Measurements from ENCODE around the gene HOXB7.

Gene HOXB7

GRCh38 chr17:48636177-48637018, 25.6 kb upstream of the HOXB7 start:
- peak; percentile 41 for DNase-seq

- no peak for DNase-seq
Observed at GRCh38 chr17:48634493-48635208, 23.8 kb upstream of the HOXB7 start.

GRCh38 chr17:48633266-48633677, 22.5 kb upstream of the HOXB7 start:
- no peak for DNase-seq

DNA sequence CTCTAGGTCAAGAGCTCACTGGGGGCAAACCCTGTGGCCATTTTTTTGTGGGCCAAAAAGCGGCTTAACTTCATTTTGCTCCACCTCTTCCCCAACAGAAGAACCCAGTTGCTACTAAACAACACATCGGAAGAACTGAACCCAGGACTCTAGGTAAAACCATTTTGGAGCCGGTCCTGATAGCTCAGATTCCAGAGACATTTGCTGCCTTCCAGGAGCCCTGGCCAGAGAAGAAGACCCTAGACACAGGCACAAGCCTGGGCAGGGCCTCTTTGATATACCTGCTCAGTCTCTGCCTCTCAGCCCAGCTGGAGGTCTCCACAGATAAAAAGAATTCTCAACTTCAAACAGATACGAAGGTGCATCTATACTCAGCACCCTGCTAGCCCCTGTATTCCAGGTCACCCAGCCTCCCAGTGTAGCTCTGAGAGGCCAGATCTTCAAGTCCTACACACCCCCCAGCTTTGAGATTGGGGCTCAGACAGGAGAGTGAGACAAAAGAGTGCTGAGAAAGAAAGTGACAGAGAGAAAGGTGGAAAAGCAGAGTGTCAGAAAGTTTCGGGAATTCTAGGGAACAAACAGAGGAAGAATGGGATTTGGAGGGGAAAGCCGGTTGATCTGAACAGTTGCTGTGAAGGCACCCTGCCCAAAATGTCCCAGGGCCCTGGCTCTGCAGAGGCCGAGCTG, 21.9 kb upstream of the HOXB7 start:
- no peak for DNase-seq

- no peak for DNase-seq
Observed at GRCh38 chr17:48631693-48632578, 21.1 kb upstream of the HOXB7 start.

- DNase-seq, result no peak
Observed at GRCh38 chr17:48630925-48631692, 20.3 kb upstream of the HOXB7 start.

- no peak for DNase-seq
Observed at GRCh38 chr17:48630009-48630924, 19.4 kb upstream of the HOXB7 start.

- no peak for DNase-seq
Observed at GRCh38 chr17:48629411-48629759, 18.6 kb upstream of the HOXB7 start.

DNA sequence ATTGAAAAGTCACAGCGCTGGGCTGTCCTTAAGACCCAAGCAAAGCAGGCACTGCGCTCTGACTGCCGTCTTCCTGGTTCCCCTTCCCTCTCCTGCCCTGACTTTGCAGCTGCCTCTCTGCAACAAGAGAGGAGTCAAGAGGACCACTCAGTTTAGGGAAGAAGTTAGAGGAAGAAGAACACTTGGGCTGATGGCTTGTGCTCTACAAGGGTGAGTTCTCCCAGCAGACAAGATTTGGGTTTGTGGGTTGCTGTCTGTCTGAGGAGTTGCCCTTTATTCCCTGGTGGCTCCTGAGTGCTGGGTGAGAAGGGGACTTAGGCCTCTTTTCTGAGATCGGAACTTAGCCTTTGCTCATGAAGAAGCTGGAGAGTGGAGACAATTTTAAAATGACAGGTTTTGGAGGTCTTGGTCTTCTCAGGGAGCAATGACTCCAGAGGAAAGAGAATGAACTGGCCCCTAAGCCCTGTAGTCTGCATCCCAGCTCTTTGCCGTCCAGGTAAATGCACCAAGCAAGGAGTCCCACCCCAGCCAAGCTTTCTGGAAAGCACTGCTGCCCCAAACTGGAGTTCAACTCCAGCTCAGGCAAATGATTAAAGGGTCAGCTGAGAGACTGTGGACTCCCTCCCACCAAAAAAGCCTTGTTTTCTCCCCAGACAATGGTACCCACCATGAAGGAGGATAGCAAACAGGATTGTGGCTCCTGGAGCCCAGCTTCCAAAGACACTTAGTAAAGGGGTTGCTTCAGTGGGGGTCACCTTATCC, 18.0 kb upstream of the HOXB7 start:
- DNase-seq, result no peak

GRCh38 chr17:48627623-48628521, 17.1 kb upstream of the HOXB7 start:
- DNase-seq, result no peak

DNA sequence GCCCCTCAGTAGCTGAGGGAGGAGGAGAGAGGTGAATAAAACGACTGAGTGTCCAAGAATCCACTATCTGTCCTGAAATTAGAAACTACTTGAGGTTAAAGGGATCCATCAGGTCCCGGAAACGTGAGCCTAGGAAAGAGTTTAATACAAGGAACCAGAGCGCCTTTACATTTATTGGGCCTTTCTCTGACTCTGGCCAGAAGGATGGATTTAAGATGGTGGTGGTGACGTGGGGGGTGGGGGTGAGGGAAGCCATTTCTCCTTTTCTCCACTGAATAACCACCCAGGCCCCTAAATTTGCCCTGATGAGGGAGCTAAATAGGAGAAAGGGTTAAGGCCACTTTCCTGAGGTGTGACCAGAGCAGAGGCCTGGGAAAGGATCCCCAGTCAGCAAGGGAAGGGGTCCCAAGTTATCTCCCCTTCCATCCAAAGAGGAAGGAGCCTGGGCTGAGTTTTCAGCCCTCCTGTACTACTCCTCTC, 16.3 kb upstream of the HOXB7 start:
- DNase-seq, result no peak

GRCh38 chr17:48626245-48627117, 15.7 kb upstream of the HOXB7 start, which contains the start of gene HOXB9:
TSS of gene HOXB9 (minus strand) at chr17:48626358. CDS start at chr17:48626269, 89 bp downstream.
- DNase-seq, result no peak

DNA sequence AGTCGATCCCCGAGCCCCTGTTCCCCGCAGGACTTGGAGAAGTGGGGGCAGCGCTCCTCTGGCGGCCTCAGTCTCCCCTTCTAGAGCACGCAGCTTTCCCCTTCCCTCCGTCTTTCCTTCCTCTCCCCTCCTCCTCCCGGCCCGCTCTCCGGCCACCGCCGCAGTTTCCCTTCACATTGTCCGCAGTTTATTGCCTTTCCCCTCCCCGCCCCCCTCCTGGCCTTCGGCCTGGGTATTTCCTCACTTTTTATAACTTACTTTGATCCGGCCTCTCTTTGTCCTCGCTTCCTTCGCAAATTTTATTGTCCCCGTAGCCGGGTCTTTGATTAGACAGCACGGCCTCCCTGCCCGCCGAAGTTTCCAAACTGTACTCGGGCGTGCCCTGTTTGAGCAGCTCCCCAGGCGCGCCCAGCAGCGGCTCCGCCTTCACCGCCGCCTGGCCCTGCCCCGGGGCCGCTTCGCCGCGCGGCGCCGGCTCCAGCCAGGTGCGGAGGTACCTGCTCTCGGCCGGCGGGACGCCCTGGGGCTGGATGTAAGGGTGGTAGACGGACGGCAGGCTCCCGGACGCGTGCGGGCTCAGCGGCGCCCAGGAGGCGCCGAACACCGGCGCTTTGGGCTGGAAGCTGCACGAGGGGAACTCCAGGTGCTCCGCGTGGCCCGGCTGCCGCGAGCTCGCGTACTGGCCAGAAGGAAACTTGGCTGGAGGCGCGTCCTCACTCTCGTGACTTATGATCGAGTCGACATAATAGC, 14.9 kb upstream of the HOXB7 start:
- DNase-seq, result no peak

- no peak for DNase-seq
Observed at GRCh38 chr17:48624544-48625494, 14.0 kb upstream of the HOXB7 start.

- no peak for DNase-seq
Observed at GRCh38 chr17:48624118-48624517, 13.3 kb upstream of the HOXB7 start.

GRCh38 chr17:48623583-48623982, 12.8 kb upstream of the HOXB7 start:
- DNase-seq, result no peak
